Esophagus muscularis mucosa (tissue), 4 donors: ENCODE data around the gene NAV2. TPM values are rescaled to one million over a fixed set of nuclear protein-coding genes. Genes with fewer than 3 reads are reported as not detected.

ENCODE experiments used
- DNase-seq: peaks from one replicate; pipeline ENCODE4 v3.0.0-alpha.2; 2017; ENCODE audit errors: extremely low spot score
- H3K27ac ChIP-seq, 4 donors: fragments of 200-600 bp; sonication (generic); replicated peaks in 1 of 4; 1 replicate in 3 of 4; 2 replicates in 1 of 4; pipeline ENCODE4 v1.5.1; 2016 to 2019; ENCODE audit warnings: mild to moderate bottlenecking in 1 of 4
- H3K27me3 ChIP-seq, 4 donors: fragments of 200-600 bp; sonication (generic); one replicate each; pipeline versions ENCODE4 v1.5.1 to v1.6.0; 2016 to 2019
- H3K36me3 ChIP-seq, 4 donors: fragments of 200-600 bp; sonication (generic); one replicate each; pipeline ENCODE4 v1.5.1; 2016 to 2019
- H3K4me1 ChIP-seq, 4 donors: fragments of 200-600 bp; sonication (generic); one replicate each; pipeline ENCODE4 v1.5.1; 2016 to 2019
- H3K4me3 ChIP-seq, 4 donors: fragments of 200-600 bp; sonication (generic); 1 replicate in 2 of 4; 2 replicates in 2 of 4; pipeline ENCODE4 v1.5.1; 2016 to 2019; ENCODE audit warnings: mild to moderate bottlenecking in 4 of 4, moderate library complexity in 1 of 4
- H3K9me3 ChIP-seq, 4 donors: fragments of 200-600 bp; sonication (generic); 1 replicate in 3 of 4; 2 replicates in 1 of 4; pipeline ENCODE4 v1.5.1; 2016 to 2019
- CTCF ChIP-seq, 3 experiments: fragments of 200-600 bp in 2 of 3; fragments of 450-650 bp in 1 of 3; sonication (generic) in 2 of 3; IDR thresholded peaks; one replicate each; pipeline ENCODE4 v1.5.1; 2017 to 2019; ENCODE audit warnings: antibody characterized with exemption in 3 of 3, mild to moderate bottlenecking in 2 of 3, moderate library complexity in 1 of 3
- EP300 ChIP-seq: sonication (generic); formaldehyde crosslinking; IDR thresholded peaks from one replicate; pipeline ENCODE4 v1.6.1; 2017; ENCODE audit warnings: antibody characterized with exemption
- POLR2A ChIP-seq: fragments of 450-650 bp; IDR thresholded peaks from one replicate; pipeline ENCODE4 v1.6.1; 2017; ENCODE audit warnings: antibody characterized with exemption, moderate library complexity, mild to moderate bottlenecking, low read depth
- POLR2AphosphoS5 ChIP-seq, 2 donors: sonication (generic); formaldehyde crosslinking; IDR thresholded peaks; one replicate each; pipeline ENCODE4 v1.6.1; 2017; ENCODE audit warnings: antibody characterized with exemption in 2 of 2
- WGBS: methylation state at CpG from one replicate; pipeline ENCODE4 v1.1.5; 2018; 5-methylcytosine and 5-hydroxymethylcytosine counted together
- intact Hi-C: fragments of 100-400 bp; cut with DNase I; formaldehyde crosslinking; loops from one replicate; pipeline ENCODE4 v1.15.1; 2023
- total RNA-seq, 4 donors: library from RNA; depleted of rRNA; stranded (reverse); fragments of >200 nt; gene quantifications; one replicate each; pipeline versions ENCODE4 v1.1.0 to v1.2.1, GENCODE V29; 2016

Gene NAV2
- total RNA-seq, 4 donors from 2014 or later: 21.9 to 57.0 (median 37.5) TPM

GRCh38 chr11:19832901-19833300 lies 120.3 kb downstream of the NAV2 start:
- intact Hi-C loops: no loop called here
- Histone ChIP-seq H3K4me1 (peaks cover 6 to 16% (median 13%) of the 10 kb centered on the region in 4 donors), H3K36me3 (peaks cover 4 to 42% (median 20%) of the 10 kb centered on the region in 4 donors), H3K9me3 (peaks cover 0 to 5% (median 0%) of the 10 kb centered on the region in 4 donors), H3K27me3 (no peaks in the 10 kb centered on the region), H3K4me3 (no peak overlapping the region), H3K27ac (no peak overlapping the region)
- TF ChIP-seq EP300: no peak
- no peak for TF ChIP-seq CTCF (IDR thresholded peaks at IDR 0.05)
- no peak for TF ChIP-seq POLR2A
- no peak for TF ChIP-seq POLR2AphosphoS5 (IDR thresholded peaks at IDR 0.05)
- WGBS: 72% methylated on average over 2 of the region's 3 CpGs
- no peak for DNase-seq

GRCh38 chr11:19834771-19835170 lies 122.1 kb downstream of the NAV2 start:
- DNase-seq: no peak
- H3K36me3 ChIP-seq: peaks cover 4 to 42% (median 20%) of the 10 kb centered on the region in 4 donors
- H3K4me3 ChIP-seq: no peak overlapping the region
- no peak for TF ChIP-seq CTCF (IDR thresholded peaks at IDR 0.05)
- no peak for TF ChIP-seq POLR2AphosphoS5 (IDR thresholded peaks at IDR 0.05)
- TF ChIP-seq POLR2A: no peak
- TF ChIP-seq EP300: no peak
- H3K4me1 ChIP-seq: peaks cover 0 to 18% (median 18%) of the 10 kb centered on the region in 4 donors
- H3K9me3 ChIP-seq: peaks cover 0 to 5% (median 0%) of the 10 kb centered on the region in 4 donors
- no peak overlapping the region for H3K27ac ChIP-seq
- H3K27me3 ChIP-seq: no peaks in the 10 kb centered on the region
- intact Hi-C loops: no loop called here

GRCh38 chr11:19836666-19837065 lies 124.0 kb downstream of the NAV2 start:
- intact Hi-C loops: no loop called here
- no peak overlapping the region for H3K4me3 ChIP-seq
- H3K36me3 ChIP-seq: peaks cover 4 to 42% (median 20%) of the 10 kb centered on the region in 4 donors
- DNase-seq: no peak
- no peak for TF ChIP-seq CTCF (IDR thresholded peaks at IDR 0.05)
- no peak for TF ChIP-seq EP300
- TF ChIP-seq POLR2AphosphoS5 (IDR thresholded peaks at IDR 0.05): no peak
- TF ChIP-seq POLR2A: no peak
- peaks cover 0 to 28% (median 18%) of the 10 kb centered on the region in 4 donors for H3K4me1 ChIP-seq
- 92% methylated on average over 2 of the region's 2 CpGs for WGBS
- peaks cover 0 to 5% (median 0%) of the 10 kb centered on the region in 4 donors for H3K9me3 ChIP-seq
- H3K27ac ChIP-seq: no peak overlapping the region
- no peaks in the 10 kb centered on the region for H3K27me3 ChIP-seq

- Histone ChIP-seq H3K9me3 (no peaks in the 10 kb centered on the region), H3K27me3 (no peaks in the 10 kb centered on the region), H3K27ac (no peak overlapping the region), H3K4me3 (no peak overlapping the region), H3K36me3 (peaks cover 0 to 27% (median 6%) of the 10 kb centered on the region in 4 donors), H3K4me1 (peaks cover 4 to 28% (median 22%) of the 10 kb centered on the region in 4 donors)
- intact Hi-C loops: no loop called here
- 66% methylated on average over 4 of the region's 4 CpGs for WGBS
- DNase-seq: no peak
- no peak for TF ChIP-seq POLR2AphosphoS5 (IDR thresholded peaks at IDR 0.05)
- TF ChIP-seq EP300: no peak
- no peak for TF ChIP-seq CTCF (IDR thresholded peaks at IDR 0.05)
- no peak for TF ChIP-seq POLR2A
These were observed 126.5 kb downstream of the NAV2 start for GRCh38 chr11:19838994-19839768.
